Neutrophil (primary cell): Measurements from ENCODE around the gene CCDC66.
A peak's percentile ranks its signal among the peaks of the same experiment; 100 is the strongest.

Experiments used
- H3K27ac ChIP-seq: fragments of 200-600 bp; sonication (generic); 2 replicates; pipeline ENCODE4 v1.5.1; 2016; ENCODE audit warnings: mild to moderate bottlenecking, moderate library complexity
- H3K27me3 ChIP-seq: fragments of 200-600 bp; sonication (generic); 2 replicates; pipeline ENCODE4 v1.6.0; 2016; ENCODE audit warnings: mild to moderate bottlenecking
- H3K36me3 ChIP-seq: fragments of 200-600 bp; sonication (generic); 2 replicates; pipeline ENCODE4 v1.5.1; 2017
- H3K4me1 ChIP-seq, 2 experiments: fragments of 200-600 bp in 1 of 2; sonication (generic) in 1 of 2; 1 replicate in 1 of 2; 2 replicates in 1 of 2; pipeline versions ENCODE4 v1.5.1 to v1.6.1; 2013 to 2016; ENCODE audit warnings: low read depth in 1 of 2, low read length in 1 of 2, mild to moderate bottlenecking in 1 of 2, moderate library complexity in 1 of 2; ENCODE audit not compliant: control insufficient read depth in 1 of 2, insufficient read depth in 1 of 2
- H3K4me3 ChIP-seq, 2 experiments: fragments of 200-600 bp in 1 of 2; sonication (generic) in 1 of 2; 1 replicate in 1 of 2; 2 replicates in 1 of 2; pipeline ENCODE4 v1.5.1; 2013 to 2016; ENCODE audit warnings: low read depth in 1 of 2, low read length in 1 of 2, mild to moderate bottlenecking in 1 of 2, moderate library complexity in 1 of 2
- H3K9me3 ChIP-seq: fragments of 200-600 bp; sonication (generic); 2 replicates; pipeline ENCODE4 v1.5.1; 2016
- TF ChIP-seq, protein P1 (sequence below): fragments of 200-600 bp; sonication (generic); IDR thresholded peaks from 2 replicates; pipeline ENCODE4 v1.5.1; 2016; ENCODE audit warnings: antibody characterized with exemption

CCDC66 gene

DNA sequence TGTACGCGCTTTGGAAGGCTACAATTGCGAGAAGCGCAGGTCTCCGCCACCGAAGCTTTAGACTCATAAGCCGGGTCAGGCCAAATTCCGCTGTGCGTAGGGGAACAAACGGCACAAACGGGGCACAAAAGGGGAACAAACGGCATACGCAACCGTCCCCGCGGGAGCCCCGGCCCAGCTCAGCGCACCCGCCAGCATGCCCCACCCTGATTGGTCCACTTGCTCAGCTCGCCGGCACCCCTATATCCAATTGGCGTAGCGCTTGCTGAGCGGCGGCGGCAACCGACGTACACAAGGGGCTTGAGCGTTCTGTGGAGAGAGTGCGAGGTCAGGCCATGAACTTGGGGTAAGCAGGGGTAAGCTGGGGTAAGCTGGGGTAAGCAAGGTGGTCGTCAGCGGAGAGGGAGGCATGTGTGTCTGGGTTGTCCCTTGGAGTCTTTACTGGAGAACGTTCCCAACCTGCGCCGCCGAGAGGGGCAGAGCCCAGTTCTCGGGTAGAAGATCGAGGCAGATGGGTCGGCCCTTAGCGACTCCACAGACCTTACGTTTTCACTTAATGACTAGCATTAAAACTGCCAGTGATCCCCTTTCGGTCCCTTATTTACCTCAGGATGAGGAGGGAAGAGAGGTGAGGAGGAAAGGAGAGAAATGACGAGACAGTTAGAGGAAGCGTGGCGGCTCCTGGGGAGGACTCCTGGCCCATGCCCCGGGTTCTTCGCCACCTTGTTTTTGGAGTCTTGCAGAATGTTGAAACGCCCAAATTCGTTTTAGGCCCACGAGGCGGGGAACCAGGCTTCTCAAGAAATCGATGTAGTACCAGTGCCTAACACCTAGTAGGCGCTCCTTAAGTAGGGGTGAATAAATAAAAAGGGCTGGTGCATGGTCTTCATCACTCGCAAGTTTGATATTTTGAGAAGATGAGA, at the start of gene CCDC66:
TSS of gene CCDC66 (plus strand) at position 268 of the 923 bp plus-strand sequence. CDS start at position 336, 68 bp downstream.
- TF ChIP-seq, protein P1, sequence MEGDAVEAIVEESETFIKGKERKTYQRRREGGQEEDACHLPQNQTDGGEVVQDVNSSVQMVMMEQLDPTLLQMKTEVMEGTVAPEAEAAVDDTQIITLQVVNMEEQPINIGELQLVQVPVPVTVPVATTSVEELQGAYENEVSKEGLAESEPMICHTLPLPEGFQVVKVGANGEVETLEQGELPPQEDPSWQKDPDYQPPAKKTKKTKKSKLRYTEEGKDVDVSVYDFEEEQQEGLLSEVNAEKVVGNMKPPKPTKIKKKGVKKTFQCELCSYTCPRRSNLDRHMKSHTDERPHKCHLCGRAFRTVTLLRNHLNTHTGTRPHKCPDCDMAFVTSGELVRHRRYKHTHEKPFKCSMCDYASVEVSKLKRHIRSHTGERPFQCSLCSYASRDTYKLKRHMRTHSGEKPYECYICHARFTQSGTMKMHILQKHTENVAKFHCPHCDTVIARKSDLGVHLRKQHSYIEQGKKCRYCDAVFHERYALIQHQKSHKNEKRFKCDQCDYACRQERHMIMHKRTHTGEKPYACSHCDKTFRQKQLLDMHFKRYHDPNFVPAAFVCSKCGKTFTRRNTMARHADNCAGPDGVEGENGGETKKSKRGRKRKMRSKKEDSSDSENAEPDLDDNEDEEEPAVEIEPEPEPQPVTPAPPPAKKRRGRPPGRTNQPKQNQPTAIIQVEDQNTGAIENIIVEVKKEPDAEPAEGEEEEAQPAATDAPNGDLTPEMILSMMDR = peak; percentile 38
- Histone ChIP-seq H3K27me3 (peaks cover 35% of the 10 kb centered on the region), H3K27ac (peak within 1 kb of the TSS; percentile 78), H3K4me1 (peaks cover 11 to 12% of the 10 kb centered on the region in 2 experiments), H3K4me3 (peak within 1 kb of the TSS; percentile 75 to 95), H3K36me3 (no peaks in the 10 kb centered on the region), H3K9me3 (no peaks in the 10 kb centered on the region)

DNA sequence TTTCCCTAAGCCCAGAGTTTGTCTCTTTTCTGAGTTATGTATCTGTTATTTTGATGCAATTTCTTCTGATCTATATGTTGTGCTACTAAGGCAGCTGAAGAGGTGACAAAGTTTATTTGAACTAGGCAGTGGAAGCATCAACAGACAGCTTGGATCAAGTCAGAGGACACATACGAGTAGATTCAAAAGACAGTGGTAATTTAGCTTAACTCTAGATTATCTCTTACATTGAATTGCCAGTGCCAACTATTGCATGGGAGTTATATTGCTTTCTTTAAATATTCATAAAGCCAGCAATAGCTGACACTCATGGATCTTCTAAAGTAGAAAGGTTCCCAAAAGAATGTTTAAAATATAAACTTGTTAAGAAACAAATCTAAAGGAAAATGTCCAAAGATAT, 37.3 kb upstream of the CCDC66 start:
- no peaks in the 10 kb centered on the region for H3K36me3 ChIP-seq
- no peak overlapping the region for H3K27ac ChIP-seq
- no peak overlapping the region for H3K4me3 ChIP-seq
- TF ChIP-seq, protein P1 = no peak
- H3K9me3 ChIP-seq = no peaks in the 10 kb centered on the region
- no peaks in the 10 kb centered on the region for H3K4me1 ChIP-seq
- H3K27me3 ChIP-seq = peaks cover 26% of the 10 kb centered on the region

DNA sequence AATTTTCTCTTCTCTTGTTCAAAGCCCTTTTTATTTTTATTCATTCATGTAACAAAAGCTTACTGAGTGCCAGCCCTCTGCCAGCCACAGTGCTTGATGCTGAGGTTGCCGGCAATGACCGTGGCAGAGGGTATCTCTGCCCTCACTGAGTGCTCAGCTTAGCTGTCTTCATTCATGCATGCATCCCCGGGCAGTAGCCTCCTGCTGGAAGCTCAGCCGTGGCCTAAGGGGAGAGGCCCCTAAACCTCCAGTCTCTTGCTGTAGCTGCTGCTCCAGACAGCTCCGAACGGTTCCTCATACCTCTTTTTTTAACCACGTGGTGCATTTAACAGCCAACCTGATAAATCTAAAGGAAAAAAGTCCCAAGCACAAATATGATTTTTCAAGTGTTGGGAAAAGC, 34.6 kb upstream of the CCDC66 start:
- Histone ChIP-seq H3K27ac (no peak overlapping the region), H3K36me3 (no peaks in the 10 kb centered on the region), H3K4me1 (no peaks in the 10 kb centered on the region), H3K9me3 (no peaks in the 10 kb centered on the region), H3K27me3 (peaks cover 36% of the 10 kb centered on the region), H3K4me3 (no peak overlapping the region)
- TF ChIP-seq, protein P1 = no peak

DNA sequence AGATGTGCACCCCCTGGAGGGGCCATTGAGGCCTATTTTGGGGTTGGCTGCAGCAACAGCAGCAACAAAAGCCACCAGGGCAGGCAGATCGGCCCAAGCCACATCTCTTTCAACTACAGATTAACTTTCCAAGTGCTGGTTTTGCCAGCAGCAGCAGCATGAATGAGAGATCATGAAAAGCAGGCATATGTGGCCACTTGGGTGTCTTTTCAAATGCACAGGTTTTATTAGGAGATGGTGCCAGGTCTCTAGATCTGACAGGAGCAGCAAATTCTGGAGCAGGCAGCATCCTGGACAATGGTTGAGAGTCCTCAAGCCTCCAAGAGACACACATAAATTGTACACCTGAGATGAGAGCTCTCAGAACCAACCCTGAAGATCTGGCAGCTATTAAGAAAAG, 31.7 kb upstream of the CCDC66 start:
- H3K4me1 ChIP-seq = no peaks in the 10 kb centered on the region
- no peaks in the 10 kb centered on the region for H3K9me3 ChIP-seq
- no peaks in the 10 kb centered on the region for H3K36me3 ChIP-seq
- H3K4me3 ChIP-seq = no peak overlapping the region
- H3K27ac ChIP-seq = no peak overlapping the region
- TF ChIP-seq, protein P1 = no peak
- peaks cover 31% of the 10 kb centered on the region for H3K27me3 ChIP-seq

DNA sequence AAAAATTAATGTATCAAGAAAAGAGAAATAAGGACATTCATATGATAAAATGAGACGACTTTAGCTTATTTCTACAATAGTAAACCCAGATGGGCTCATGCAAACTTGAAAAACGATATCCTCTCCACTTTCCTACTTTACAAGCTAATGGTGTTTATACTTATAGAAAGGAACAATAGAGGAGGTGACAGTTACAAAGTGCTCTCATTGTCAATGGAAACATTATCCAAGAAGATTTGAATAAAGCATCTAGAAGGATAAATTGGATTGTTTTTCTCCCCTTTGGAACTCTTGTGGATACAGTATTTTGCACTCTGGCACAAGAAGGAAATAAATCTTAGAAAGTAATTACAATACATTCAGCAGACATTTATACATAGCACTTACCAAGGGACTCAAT, 20.2 kb upstream of the CCDC66 start:
- Histone ChIP-seq H3K27me3 (peaks cover 36% of the 10 kb centered on the region), H3K4me3 (no peak overlapping the region), H3K4me1 (no peaks in the 10 kb centered on the region), H3K9me3 (no peaks in the 10 kb centered on the region), H3K27ac (no peak overlapping the region), H3K36me3 (no peaks in the 10 kb centered on the region)
- TF ChIP-seq, protein P1 = no peak
